ENCODE measurements around the gene EIF4G3.
"Not testable (repeated sequence)": the region's sequence is repeated elsewhere in the genome, so short reads cannot be mapped to it uniquely, and the experiment has no call there.

The EIF4G3 gene

DNA sequence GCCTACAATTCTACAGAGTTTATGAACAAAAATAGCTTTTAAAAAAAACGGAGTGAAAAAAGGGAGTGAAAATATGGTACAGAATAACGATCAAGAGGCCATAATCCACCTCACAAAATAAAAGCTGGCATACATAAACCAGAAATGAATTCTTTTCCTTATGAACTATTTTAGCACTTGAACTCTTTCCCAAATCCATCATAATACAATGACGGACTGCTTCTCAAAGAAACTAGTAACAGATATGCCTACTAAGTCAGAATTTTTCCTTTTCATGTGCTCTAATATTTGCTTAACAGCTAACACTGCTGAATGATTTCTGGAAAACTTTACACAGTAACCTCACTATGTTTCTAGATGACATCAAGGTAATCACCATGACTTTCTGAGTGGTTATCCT is 144.0 kb downstream of the EIF4G3 start:
- H3K9me3 ChIP-seq (ENCODE audit: control insufficient read depth, low read length), result peaks cover 6% of the 10 kb centered on the region
- no peaks in the 10 kb centered on the region for H3K4me1 ChIP-seq (ENCODE audit: control insufficient read depth, insufficient read depth, low read length, poor library complexity, severe bottlenecking)
- H3K36me3 ChIP-seq (ENCODE audit: control insufficient read depth, insufficient read depth, low read length), result peaks cover 28% of the 10 kb centered on the region
- 86 to 91% methylated on average over 1 of the region's 3 CpGs for WGBS, 2 experiments (ENCODE audit: insufficient coverage in 2 of 2)
- no peak overlapping the region for H3K4me3 ChIP-seq (ENCODE audit: extremely low read depth, insufficient read depth, low read length, poor library complexity, severe bottlenecking)
- H3K27ac ChIP-seq (ENCODE audit: low read depth, low read length, severe bottlenecking), result no peak overlapping the region

DNA sequence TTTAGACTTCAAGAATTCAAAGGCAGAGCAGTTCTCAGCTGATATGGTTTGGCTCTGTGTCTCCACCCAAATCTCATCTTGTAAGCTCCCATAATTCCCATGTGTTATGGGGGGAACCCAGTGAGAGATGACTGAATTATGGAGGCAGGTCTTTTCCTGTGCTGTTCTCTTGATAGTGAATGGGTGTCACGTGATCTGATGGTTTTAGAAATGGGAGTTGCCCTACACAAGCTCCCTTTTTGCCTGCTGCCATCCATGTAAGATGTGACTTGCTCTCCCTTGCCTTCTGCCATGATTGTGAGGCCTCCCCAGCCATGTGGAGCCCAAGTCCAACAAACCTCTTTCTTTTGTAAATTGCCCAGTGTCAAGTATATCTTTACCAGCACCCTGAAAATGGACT is 146.5 kb downstream of the EIF4G3 start:
- no peaks in the 10 kb centered on the region for H3K4me1 ChIP-seq (ENCODE audit: control insufficient read depth, insufficient read depth, low read length, poor library complexity, severe bottlenecking)
- H3K4me3 ChIP-seq (ENCODE audit: extremely low read depth, insufficient read depth, low read length, poor library complexity, severe bottlenecking), result no peak overlapping the region
- no peak overlapping the region for H3K27ac ChIP-seq (ENCODE audit: low read depth, low read length, severe bottlenecking)
- 100% methylated on average over 1 of the region's 1 CpG; no CpG with 5 or more reads in 1 of the 2 experiments for WGBS, 2 experiments (ENCODE audit: insufficient coverage in 2 of 2)
- H3K9me3 ChIP-seq (ENCODE audit: control insufficient read depth, low read length), result no peaks in the 10 kb centered on the region
- peaks cover 22% of the 10 kb centered on the region for H3K36me3 ChIP-seq (ENCODE audit: control insufficient read depth, insufficient read depth, low read length)

DNA sequence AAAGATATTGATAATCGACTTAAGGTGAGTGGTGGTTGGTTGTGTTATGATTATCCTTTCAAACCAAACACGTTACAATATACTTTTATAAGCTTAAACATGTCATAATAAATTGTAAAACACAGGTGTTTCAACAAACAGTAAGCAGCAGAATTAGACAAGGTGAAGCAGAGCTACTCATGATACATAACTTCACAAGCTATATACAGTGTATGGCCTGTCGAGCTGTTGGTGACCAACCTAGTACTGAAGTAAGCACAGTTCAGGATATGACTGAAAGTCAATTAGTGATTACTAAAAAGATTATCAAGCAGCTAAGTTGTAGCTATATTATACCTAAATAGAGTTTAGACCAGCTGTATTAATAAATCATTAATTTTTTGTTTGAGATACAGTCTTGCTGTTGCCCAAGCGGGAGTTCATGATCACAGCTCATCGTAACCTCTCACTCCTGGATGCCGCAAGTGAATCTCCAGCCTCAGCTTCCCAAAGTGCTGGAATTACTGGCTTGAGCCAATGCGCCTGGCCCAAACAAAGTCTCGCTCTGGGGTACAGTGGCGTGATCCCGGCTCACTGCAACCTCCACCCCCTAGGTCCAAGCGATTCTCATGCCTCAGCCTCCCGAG is 148.1 kb downstream of the EIF4G3 start:
- Histone ChIP-seq H3K9me3 (ENCODE audit: control insufficient read depth, low read length) (no peaks in the 10 kb centered on the region), H3K4me1 (ENCODE audit: control insufficient read depth, insufficient read depth, low read length, poor library complexity, severe bottlenecking) (no peaks in the 10 kb centered on the region), H3K4me3 (ENCODE audit: extremely low read depth, insufficient read depth, low read length, poor library complexity, severe bottlenecking) (no peak overlapping the region), H3K27ac (ENCODE audit: low read depth, low read length, severe bottlenecking) (no peak overlapping the region), H3K36me3 (ENCODE audit: control insufficient read depth, insufficient read depth, low read length) (peaks cover 27% of the 10 kb centered on the region)
- WGBS, 2 experiments (ENCODE audit: insufficient coverage in 2 of 2), result 85 to 94% methylated on average over 5 to 8 of the region's 12 CpGs

DNA sequence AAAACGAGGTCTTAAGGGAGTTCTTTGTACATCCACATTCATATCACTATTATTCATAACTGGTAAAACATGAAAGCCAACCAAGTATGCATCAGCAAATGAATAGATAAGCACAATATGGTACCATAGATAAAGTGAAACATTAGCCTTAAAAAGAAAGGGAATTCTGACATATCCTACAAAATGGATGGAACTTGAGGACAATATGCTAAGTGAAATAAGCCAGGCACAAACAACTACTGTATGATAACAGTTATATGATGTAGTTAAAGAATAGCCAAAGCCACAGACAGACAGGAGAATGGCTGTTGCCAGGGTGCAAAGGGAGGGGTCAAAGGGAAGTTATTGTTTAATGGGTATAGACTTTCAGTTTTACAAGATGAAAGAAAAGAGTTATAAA is 148.9 kb downstream of the EIF4G3 start:
- no peak overlapping the region for H3K27ac ChIP-seq (ENCODE audit: low read depth, low read length, severe bottlenecking)
- no peak overlapping the region for H3K4me3 ChIP-seq (ENCODE audit: extremely low read depth, insufficient read depth, low read length, poor library complexity, severe bottlenecking)
- peaks cover 27% of the 10 kb centered on the region for H3K36me3 ChIP-seq (ENCODE audit: control insufficient read depth, insufficient read depth, low read length)
- H3K4me1 ChIP-seq (ENCODE audit: control insufficient read depth, insufficient read depth, low read length, poor library complexity, severe bottlenecking), result no peaks in the 10 kb centered on the region
- H3K9me3 ChIP-seq (ENCODE audit: control insufficient read depth, low read length), result no peaks in the 10 kb centered on the region
- WGBS, 2 experiments (ENCODE audit: insufficient coverage in 2 of 2), result no CpG with 5 or more reads among the region's 1 CpG

DNA sequence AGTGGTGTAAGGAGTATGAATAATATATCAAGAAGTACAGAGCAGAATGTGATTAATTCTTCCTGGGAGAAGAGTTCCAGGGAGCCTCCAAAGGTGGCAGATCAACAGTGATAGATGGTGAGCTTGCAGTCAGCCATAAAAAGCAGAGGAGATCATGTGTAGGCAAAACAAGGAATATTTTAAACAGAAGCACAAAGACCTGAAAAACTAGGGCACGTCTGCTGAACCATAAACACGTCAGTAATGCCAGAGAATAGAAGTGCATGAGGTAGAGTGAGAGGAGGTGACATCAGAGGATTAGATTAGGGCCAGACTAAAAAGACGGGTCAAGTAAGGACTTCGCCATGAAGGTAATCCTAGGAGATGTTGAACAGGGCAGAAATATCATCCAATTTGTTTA is 151.8 kb downstream of the EIF4G3 start:
- Histone ChIP-seq H3K4me3 (ENCODE audit: extremely low read depth, insufficient read depth, low read length, poor library complexity, severe bottlenecking) (no peak overlapping the region), H3K27ac (ENCODE audit: low read depth, low read length, severe bottlenecking) (no peak overlapping the region), H3K4me1 (ENCODE audit: control insufficient read depth, insufficient read depth, low read length, poor library complexity, severe bottlenecking) (peaks cover 16% of the 10 kb centered on the region), H3K36me3 (ENCODE audit: control insufficient read depth, insufficient read depth, low read length) (peaks cover 18% of the 10 kb centered on the region), H3K9me3 (ENCODE audit: control insufficient read depth, low read length) (no peaks in the 10 kb centered on the region)
- 93 to 100% methylated on average over 2 of the region's 4 CpGs for WGBS, 2 experiments (ENCODE audit: insufficient coverage in 2 of 2)

DNA sequence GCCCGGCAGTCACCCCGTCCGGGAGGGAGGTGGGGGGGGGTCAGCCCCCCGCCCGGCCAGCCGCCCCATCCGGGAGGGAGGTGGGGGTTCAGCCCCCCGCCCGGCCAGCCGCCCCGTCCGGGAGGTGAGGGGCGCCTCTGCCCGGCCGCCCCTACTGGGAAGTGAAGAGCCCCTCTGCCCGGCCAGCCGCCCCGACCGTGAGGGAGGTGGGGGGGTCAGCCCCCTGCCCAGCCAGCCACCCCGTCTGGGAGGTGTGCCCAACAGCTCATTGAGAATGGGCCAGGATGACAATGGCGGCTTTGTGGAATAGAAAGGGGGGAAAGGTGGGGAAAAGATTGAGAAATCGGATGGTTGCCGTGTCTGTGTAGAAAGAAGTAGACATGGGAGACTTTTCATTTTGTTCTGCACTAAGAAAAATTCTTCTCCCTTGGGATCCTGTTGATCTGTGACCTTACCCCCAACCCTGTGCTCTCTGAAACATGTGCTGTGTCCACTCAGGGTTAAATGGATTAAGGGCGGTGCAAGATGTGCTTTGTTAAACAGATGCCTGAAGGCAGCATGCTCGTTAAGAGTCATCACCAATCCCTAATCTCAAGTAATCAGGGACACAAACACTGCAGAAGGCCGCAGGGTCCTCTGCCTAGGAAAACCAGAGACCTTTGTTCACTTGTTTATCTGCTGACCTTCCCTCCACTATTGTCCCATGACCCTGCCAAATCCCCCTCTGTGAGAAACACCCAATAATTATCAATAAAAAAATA is 152.4 kb downstream of the EIF4G3 start:
- Histone ChIP-seq H3K4me1 (ENCODE audit: control insufficient read depth, insufficient read depth, low read length, poor library complexity, severe bottlenecking) (peaks cover 16% of the 10 kb centered on the region), H3K36me3 (ENCODE audit: control insufficient read depth, insufficient read depth, low read length) (peaks cover 16% of the 10 kb centered on the region)
- WGBS, 2 experiments (ENCODE audit: insufficient coverage in 2 of 2), result 100% methylated on average over 4 to 5 of the region's 26 CpGs
- H3K27ac ChIP-seq (ENCODE audit: low read depth, low read length, severe bottlenecking); H3K4me3 ChIP-seq (ENCODE audit: extremely low read depth, insufficient read depth, low read length, poor library complexity, severe bottlenecking); H3K9me3 ChIP-seq (ENCODE audit: control insufficient read depth, low read length): not testable (repeated sequence)

DNA sequence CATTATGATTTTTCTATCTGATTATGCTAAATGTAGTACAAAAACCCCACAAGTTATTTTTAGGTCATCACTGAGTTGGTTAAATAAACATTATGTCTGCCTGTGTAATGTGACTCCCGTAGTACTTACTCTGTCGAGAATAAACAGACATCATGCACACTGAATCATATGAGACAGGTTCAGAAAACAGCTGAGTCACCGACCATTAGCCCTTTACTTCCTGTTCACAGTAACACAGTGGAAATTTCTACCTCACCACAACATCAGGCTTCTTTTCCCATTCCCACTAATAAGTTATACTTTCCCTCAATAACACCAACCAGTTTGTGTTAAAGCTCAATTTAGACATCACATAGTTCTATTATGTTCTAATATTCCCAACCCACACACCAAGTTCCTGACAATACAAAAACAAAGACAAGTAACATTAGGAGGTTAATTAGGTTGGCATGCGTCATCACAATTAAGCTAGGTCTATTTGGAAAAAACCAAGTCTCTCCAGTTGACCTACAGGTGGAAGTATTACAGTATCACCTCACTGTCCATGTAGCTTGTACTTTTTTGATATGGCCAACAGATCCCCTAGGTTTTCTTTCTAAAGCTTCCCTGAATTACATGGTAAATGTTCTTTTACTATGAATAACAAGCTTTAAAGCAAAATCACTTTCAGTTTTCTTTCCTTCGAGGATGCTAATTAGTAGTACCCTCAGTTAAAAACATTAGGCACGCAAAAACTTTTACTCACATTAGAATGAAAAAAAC is 154.2 kb downstream of the EIF4G3 start:
- Histone ChIP-seq H3K9me3 (ENCODE audit: control insufficient read depth, low read length) (no peaks in the 10 kb centered on the region), H3K27ac (ENCODE audit: low read depth, low read length, severe bottlenecking) (peak overlapping the region; percentile 99), H3K4me1 (ENCODE audit: control insufficient read depth, insufficient read depth, low read length, poor library complexity, severe bottlenecking) (peaks cover 22% of the 10 kb centered on the region), H3K4me3 (ENCODE audit: extremely low read depth, insufficient read depth, low read length, poor library complexity, severe bottlenecking) (no peak overlapping the region), H3K36me3 (ENCODE audit: control insufficient read depth, insufficient read depth, low read length) (peaks cover 12% of the 10 kb centered on the region)
- 69 to 79% methylated on average over 3 to 4 of the region's 6 CpGs for WGBS, 2 experiments (ENCODE audit: insufficient coverage in 2 of 2)

DNA sequence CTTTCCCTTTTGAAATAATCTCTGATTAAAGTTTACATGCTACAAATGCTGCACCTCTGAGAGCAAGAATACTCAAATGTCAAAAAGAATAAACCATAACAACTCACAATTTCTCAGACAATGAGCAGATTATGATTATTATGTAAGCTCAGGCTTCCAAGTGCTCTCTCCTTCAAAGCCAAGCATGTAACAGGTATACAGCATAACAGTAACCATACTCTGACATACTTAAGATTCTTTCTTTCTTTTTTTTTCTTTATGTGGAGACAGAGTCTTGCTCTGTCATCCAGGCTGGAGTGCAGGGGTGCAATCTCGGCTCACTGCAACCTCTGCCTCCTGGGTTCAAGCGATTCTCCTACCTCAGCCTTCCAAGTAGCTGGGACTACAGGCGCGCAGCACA is 155.4 kb downstream of the EIF4G3 start:
- Histone ChIP-seq H3K4me3 (ENCODE audit: extremely low read depth, insufficient read depth, low read length, poor library complexity, severe bottlenecking) (no peak overlapping the region), H3K36me3 (ENCODE audit: control insufficient read depth, insufficient read depth, low read length) (peaks cover 8% of the 10 kb centered on the region), H3K4me1 (ENCODE audit: control insufficient read depth, insufficient read depth, low read length, poor library complexity, severe bottlenecking) (peaks cover 22% of the 10 kb centered on the region), H3K27ac (ENCODE audit: low read depth, low read length, severe bottlenecking) (peak overlapping the region; percentile 99), H3K9me3 (ENCODE audit: control insufficient read depth, low read length) (no peaks in the 10 kb centered on the region)
- 87 to 94% methylated on average over 2 to 4 of the region's 4 CpGs for WGBS, 2 experiments (ENCODE audit: insufficient coverage in 2 of 2)

DNA sequence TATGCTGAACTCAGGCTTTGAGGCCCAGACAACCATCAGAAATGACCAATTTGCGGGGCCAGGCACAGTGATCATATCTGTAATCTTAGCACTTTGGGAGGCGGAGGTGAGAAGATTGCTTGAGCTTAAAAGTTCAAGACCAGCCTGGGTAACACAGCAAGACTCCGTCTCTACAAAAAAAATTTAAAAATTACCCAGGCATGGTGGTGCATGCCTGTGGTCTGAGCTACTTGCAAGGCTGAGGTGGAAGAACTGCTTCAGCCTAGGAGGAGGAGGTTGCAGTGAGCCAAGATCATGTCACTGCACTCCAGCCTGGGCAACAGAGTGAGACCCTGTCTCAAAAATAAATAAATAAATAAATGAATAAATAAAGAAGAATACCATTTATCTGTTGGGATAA is 156.5 kb downstream of the EIF4G3 start:
- Histone ChIP-seq H3K27ac (ENCODE audit: low read depth, low read length, severe bottlenecking) (no peak overlapping the region), H3K36me3 (ENCODE audit: control insufficient read depth, insufficient read depth, low read length) (peaks cover 5% of the 10 kb centered on the region), H3K9me3 (ENCODE audit: control insufficient read depth, low read length) (no peaks in the 10 kb centered on the region), H3K4me1 (ENCODE audit: control insufficient read depth, insufficient read depth, low read length, poor library complexity, severe bottlenecking) (peaks cover 22% of the 10 kb centered on the region), H3K4me3 (ENCODE audit: extremely low read depth, insufficient read depth, low read length, poor library complexity, severe bottlenecking) (no peak overlapping the region)
- WGBS, 2 experiments (ENCODE audit: insufficient coverage in 2 of 2), result 90 to 100% methylated on average over 1 of the region's 3 CpGs

DNA sequence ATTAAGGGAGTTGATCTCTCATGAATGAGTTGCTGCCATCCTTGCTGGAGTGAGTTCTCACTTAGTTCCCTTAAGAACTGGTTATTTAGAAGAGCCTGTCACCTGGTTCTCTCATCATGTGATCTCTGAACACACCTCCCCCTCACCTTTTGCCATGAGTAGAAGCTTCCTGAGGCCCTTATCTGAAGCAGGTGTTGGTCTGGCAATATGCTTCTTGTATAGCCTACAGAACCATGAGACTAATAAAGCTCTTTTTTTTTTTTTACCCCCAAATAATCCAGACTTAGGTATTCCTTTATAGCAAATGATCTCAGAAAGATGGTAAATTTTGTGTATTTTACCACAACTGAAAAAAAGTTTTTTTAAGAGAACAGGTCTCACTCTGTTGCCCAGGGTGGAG is 158.0 kb downstream of the EIF4G3 start:
- no peak overlapping the region for H3K4me3 ChIP-seq (ENCODE audit: extremely low read depth, insufficient read depth, low read length, poor library complexity, severe bottlenecking)
- no peaks in the 10 kb centered on the region for H3K36me3 ChIP-seq (ENCODE audit: control insufficient read depth, insufficient read depth, low read length)
- H3K4me1 ChIP-seq (ENCODE audit: control insufficient read depth, insufficient read depth, low read length, poor library complexity, severe bottlenecking), result peaks cover 26% of the 10 kb centered on the region
- H3K27ac ChIP-seq (ENCODE audit: low read depth, low read length, severe bottlenecking), result no peak overlapping the region
- no peaks in the 10 kb centered on the region for H3K9me3 ChIP-seq (ENCODE audit: control insufficient read depth, low read length)

Data from mesodermal cell (in vitro differentiated cells).